ENCODE results near the gene NALCN. TPM values are rescaled to one million over a fixed set of nuclear protein-coding genes. Genes with fewer than 3 reads are reported as not detected.

NALCN gene
- total and polyA plus RNA-seq, 2 of the 8 experiments (the other 6 are each of a cell fraction or from before 2014, with no cell fraction given): 0.26 to 0.54 TPM

DNA sequence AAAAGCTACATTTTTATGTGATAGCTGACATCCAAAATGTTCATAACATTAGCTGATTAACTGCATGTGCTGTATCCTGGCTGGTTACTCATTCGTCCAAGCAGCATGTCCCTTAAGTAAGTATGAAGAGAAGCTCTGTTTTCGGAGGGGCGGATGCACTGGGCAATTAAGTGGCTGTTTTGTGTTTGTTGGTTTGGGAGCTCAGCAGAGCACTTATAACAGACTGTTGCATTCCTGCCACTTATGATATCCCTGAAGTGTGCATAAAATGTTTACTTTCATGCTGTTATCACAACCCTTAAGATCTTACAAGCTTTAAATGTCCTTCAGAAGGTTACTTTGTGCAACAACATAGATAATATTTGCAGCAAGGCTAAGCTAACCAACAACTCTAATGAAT lies 264.1 kb downstream of the NALCN start (continued):
- TF ChIP-seq JUN (IDR thresholded peaks at IDR 0.05; ENCODE audit: low read depth, low read length) (no peak), BACH1 (IDR thresholded peaks at IDR 0.05; ENCODE audit: low read length) (no peak), RBBP5 (IDR thresholded peaks at IDR 0.05; ENCODE audit: borderline replicate concordance, low read depth, low read length) (no peak), HDAC2 (IDR thresholded peaks at IDR 0.05; ENCODE audit: borderline replicate concordance in 1 of 2, low read depth in 2 of 2, low read length in 2 of 2) (no peak), RNF2 (IDR thresholded peaks at IDR 0.05; ENCODE audit: borderline replicate concordance, low read depth, low read length, missing control alignments, poor library complexity, severe bottlenecking) (no peak)

Data from H1 (cell line).